GM12873 (cell line): Measurements from ENCODE around the gene MAD1L1.

Experiments
- TF ChIP-seq, protein P1 (sequence below): IDR thresholded peaks from 2 replicates; pipeline ENCODE4 v1.5.1; 2012; ENCODE audit warnings: low read depth, mild to moderate bottlenecking, moderate library complexity, low read length, control low read depth; ENCODE audit not compliant: insufficient read depth; ENCODE audit errors: missing control alignments

Gene MAD1L1

DNA sequence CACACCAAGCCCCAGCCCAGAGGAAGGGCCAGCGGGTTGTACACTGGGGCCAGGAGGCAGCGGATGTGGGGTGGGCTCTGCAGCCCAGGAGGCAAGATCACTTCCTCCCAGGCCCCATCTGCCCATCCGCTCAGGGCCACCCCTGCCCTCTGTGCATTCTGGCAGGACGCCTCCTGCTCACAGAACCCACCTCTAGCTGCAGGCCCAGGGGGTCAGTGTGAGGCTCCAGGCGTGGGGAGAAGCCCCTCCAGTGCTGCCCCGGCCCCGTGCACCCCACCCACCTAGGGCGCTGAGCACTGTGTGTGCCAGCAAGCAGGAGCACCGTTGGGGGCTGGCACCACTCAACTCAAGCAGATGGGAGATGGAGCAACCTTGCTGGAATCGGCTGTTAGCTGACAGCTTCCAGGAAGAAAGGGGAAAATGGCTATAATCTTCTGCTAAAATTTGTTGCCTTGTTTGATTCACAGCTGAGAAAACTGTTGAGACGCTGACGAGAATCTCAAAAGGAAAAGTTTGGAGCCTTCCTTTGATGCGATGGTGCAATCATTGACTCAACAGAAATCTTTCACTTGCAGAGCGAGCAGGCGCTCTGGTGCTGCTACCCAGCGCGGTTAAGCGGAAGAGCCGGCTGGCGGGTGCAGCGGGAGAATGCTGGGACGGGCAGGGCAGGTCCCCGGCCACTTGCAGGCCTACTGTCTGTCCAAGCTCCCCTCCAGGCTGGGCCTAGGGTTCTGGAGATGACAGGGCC, 286.5 kb downstream of the MAD1L1 start:
- TF ChIP-seq, protein P1, sequence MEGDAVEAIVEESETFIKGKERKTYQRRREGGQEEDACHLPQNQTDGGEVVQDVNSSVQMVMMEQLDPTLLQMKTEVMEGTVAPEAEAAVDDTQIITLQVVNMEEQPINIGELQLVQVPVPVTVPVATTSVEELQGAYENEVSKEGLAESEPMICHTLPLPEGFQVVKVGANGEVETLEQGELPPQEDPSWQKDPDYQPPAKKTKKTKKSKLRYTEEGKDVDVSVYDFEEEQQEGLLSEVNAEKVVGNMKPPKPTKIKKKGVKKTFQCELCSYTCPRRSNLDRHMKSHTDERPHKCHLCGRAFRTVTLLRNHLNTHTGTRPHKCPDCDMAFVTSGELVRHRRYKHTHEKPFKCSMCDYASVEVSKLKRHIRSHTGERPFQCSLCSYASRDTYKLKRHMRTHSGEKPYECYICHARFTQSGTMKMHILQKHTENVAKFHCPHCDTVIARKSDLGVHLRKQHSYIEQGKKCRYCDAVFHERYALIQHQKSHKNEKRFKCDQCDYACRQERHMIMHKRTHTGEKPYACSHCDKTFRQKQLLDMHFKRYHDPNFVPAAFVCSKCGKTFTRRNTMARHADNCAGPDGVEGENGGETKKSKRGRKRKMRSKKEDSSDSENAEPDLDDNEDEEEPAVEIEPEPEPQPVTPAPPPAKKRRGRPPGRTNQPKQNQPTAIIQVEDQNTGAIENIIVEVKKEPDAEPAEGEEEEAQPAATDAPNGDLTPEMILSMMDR, result no peak

DNA sequence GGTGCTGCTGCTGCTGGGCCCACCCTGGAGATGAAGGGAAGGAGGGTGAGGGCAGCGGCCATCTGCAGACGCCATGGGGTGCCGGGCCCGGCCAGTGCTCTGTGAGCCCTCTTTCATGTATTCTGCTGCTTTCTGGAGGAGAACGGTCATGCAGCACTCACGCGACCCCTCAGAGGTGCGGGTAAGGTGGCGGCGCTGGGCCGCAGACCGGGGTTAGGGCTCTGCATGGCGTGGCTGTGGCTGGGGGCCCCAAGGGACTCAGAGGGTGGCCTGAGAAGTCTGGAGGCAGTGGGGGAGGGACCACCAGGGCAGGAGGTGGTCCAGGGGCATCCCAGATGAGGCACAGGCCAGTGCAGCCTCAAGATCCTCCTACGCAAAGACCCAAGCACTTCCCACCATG, 287.2 kb downstream of the MAD1L1 start:
- TF ChIP-seq, protein P1, result no peak

DNA sequence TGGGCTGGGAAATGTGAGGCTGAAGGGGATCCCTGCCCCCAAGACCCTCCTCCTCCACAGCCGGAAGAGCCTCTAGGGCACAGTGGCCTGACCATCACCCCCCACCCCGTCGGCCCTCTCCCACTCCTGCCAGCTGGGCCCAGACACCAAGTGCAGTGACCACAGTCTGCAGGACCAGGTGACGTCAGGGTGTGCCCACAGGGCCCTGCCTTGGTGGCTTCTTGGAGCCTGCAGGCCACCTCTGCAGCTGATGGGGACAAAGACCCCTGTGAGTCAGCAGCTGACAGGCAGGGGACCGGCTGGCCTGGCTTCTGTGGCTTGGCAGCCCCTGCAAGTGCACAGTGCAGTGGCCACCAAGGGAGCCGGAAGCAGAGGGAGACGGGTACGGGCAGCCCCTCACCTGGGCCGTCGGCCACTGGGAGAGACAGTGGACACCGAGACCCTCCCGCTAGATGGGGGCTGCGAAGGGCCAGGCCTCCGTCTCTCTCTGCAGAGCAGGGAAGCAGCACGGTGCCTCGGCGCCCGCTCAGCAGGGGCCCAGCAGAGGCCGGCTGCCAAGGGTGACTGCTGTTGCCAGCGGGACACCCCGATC, 288.0 kb downstream of the MAD1L1 start:
- TF ChIP-seq, protein P1, result no peak

- TF ChIP-seq, protein P1, result no peak
Measured at GRCh38 chr7:1943933-1944618, 288.7 kb downstream of the MAD1L1 start.

- TF ChIP-seq, protein P1, result no peak
Measured at GRCh38 chr7:1943326-1943725, 289.4 kb downstream of the MAD1L1 start.

- TF ChIP-seq, protein P1, result no peak
Measured at GRCh38 chr7:1942941-1943289, 289.8 kb downstream of the MAD1L1 start.

DNA sequence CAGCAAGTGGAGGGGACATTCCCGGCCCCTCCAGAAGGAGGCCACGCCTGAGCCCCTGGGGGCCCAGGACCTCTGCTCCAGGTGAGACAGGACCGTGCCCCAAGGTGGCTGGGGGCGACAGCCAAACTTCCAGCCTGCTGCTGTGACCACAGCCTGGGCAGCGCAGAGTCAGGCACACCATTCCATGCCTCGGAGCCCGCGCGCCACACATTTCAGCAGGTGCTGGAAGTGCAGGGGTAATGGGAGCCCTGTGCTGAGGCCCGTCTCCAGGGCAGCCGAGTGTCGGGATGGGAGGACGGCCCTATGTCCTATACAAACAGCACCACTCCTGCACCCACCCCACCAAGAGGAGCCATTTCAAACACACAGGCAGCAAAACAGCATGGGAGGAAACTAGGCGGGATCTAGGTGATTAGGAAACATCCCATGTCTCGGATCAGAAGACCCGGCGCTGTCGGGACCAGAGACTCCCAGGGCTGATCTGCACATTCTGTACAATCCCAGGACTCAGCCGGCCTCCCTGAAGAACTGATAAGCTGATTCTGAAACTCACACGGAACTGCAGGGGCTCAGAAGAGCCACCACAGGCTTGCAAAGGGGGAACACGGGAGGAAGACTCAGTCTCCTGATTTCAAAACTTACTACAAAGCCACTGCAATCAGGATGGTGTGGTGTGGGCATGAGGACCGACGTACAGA, 290.4 kb downstream of the MAD1L1 start:
- TF ChIP-seq, protein P1, result no peak
